ENCODE results near the gene CCND1.
"Not testable (repeated sequence)": the region's sequence is repeated elsewhere in the genome, so short reads cannot be mapped to it uniquely, and the experiment has no call there.

CCND1 gene

GRCh38 chr11:69618237-69618636 lies 22.7 kb upstream of the CCND1 start:
- no peak for DNase-seq

DNA sequence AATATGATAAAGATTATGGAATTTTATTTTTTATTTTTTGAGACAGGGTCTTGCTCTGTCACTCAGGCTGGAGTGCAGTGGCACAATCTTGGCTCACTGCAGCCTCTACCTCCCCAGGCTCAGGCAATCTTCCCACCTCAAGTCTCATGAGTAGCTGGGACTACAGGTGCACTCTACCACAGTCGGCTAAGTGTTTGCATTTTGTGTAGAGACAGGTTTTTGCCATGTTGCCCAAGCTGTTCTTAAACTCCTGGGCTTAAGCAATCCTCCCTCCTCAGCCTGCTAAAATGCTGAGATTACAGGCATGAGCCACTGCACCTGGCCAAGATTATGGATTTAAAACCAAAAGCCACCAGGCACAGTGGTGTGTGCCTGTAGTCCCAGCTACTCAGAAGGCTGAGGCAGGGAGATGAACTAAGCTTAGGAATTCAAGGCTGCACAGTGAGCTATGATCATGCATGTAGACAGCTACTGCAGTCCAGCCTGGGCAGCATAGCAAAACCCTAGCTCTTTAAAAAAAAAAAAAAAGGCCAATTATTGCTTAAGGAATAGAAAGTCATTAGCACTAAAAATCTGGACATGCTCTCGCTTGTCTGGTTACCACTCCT lies 20.2 kb upstream of the CCND1 start:
- DNase-seq, result no peak

DNA sequence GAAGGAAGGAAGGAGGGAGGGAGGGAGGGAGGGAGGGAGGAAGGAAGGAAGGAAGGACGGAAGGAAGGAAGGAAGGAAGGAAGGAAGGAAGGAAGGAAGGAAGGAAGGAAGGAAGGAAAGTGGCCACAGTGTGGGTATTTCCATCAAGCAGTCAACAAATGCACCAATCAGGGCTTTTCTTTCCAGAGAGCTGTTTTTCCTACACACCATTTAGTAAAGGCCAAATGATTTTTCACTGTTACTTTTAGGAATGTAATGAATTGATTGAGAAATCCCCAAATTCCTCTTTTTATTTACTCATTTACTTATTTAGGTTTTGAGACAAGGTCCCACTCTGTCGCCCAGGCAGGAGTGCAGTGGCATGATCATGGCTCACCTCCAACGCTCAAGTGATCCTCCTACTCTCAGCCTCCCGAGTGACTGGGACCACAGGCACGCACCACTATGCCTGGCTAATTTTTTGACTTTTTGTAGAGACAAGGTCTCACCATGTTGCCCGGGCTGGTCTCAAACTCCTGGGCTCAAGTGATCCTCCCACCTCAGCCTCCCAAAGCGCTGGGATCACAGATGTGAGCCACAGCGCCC lies 18.8 kb upstream of the CCND1 start:
- not testable (repeated sequence) for DNase-seq

- DNase-seq, result no peak
Observed at GRCh38 chr11:69624293-69624692, 16.7 kb upstream of the CCND1 start.

GRCh38 chr11:69625476-69625875 lies 15.5 kb upstream of the CCND1 start:
- no peak for DNase-seq

GRCh38 chr11:69627551-69627950 lies 13.4 kb upstream of the CCND1 start:
- no peak for DNase-seq

GRCh38 chr11:69630017-69630416 lies 10.9 kb upstream of the CCND1 start:
- no peak for DNase-seq

GRCh38 chr11:69630424-69630823 lies 10.5 kb upstream of the CCND1 start:
- no peak for DNase-seq

DNA sequence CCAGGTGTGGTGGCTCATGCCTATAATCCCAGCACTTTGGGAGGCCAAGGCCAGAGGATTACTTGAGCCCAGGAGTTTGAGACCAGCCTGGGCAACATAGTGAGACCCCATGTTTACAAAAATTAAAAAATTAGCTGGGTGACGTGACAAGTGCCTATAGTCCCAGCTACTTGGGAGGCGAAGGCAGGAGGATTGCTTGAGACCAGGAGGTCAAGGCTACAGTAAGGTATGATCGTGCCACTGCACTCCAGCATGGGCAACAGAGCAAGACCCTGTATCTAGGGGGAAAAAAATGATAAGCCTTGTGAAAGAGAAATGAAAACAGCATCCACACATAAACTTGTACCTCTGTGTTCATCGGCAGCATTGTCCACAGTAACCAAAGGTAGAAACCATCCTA lies 8.1 kb upstream of the CCND1 start:
- no peak for DNase-seq

GRCh38 chr11:69634069-69634468 lies 6.9 kb upstream of the CCND1 start:
- DNase-seq, result no peak

DNA sequence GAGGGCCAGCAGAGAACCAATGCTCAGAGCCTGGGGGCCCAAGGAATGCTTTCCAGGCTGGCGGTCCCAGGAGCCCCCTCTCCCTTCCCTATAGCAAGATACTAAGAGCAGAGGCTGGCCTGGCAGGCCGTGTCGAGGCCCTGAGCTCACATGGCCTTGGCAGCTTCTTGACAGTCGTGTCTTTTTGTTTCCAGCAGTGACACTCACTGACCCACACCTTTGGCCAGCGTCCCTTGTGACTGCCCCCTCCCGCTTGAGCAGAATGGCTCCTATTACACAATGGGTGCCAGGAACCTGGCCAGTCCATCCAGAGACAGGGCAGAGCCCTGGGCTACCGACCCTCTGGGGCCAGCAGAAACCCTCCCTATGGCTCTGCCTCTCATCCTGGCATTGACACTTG lies 6.4 kb upstream of the CCND1 start:
- DNase-seq, result no peak

DNA sequence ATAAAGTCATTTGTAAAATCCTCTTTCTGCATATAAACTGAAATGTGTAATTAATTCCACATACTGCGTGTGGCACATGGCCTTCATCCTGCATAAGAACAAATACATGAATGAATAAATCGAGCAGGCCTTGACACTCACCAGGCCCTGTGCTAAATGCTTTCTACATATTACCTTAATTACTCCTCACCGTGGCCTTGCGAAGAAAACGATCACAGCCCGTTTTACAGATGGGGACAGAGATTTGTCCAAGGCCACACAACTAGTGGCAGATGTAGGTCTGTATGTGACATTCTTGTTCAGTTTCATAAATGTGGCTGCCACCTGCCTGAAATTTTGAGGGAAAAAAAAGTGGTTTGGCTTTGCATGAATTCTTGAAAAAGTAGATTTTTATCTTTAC lies 5.8 kb upstream of the CCND1 start:
- DNase-seq, result no peak

GRCh38 chr11:69635804-69636511 lies 5.0 kb upstream of the CCND1 start:
- no peak for DNase-seq

DNA sequence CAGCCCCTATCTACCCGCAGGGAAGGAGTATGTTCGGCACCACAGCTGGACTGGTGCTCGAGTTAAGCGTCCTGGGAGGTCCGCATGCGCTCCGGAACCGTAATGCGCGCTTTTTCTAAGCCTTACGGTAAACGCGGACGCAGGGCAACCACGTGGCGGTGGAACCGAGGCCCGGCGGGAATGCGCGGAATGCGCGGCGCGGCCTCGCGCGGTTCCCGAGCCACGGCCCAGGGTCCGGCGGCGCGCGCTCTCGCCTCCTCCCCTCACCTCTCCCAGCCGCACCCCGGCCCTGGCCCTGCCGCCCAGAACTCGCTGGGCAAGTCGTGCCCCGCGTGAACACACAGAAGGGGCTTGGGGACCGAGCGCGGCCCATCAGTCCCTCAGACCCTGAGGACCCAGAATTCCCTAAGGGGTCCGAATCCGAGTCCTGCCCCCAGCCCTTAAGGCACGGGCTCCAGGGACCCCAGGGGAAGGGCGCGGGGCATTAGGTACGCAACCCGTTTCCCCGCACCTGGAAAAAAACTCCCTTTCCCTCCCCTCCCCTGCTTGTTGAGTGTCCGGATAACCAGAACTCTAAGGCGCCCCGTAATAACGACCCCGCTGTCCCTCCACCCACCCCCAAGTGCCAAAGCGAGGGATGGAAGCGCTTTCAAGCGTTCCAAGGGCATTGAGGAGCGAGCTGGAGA lies 4.3 kb upstream of the CCND1 start:
- DNase-seq, result no peak

DNA sequence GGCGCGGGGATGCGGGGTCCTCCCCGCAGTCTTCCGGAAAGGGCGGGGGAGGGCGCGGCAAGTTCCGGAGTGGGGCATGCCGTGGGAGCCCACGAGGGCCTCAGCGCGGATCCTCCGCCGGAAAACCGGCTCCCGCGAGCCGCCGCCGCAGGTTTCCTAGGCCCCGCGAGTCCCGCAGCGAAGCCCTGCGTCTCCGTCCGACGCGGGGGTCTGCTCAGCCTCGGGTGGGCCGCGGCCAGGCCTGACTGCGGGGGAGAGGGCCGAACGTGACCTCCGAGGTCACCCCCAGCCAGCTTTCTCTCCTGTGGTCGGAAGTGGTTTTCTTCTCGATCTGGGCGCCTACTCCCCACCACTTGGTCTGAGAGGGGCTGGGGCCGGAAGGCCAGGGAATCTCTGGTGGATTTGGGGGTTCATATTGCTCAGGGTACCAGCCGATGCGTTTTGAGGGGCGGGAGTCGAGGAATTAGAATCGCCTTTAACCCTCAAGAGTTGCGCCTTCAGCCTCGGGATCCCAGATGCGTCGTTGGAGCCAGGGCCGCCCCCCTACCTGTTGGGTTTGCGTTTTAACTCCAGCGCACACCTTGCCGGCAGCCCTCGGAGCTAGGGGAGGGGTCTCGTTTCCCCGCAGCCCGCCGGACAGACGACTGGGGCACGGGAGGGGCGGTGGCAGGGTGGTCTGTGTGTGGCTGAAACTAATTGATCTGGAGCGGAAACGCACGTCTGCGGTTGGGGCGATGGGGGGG lies 3.6 kb upstream of the CCND1 start:
- DNase-seq, result no peak

GRCh38 chr11:69637941-69638871 lies 2.8 kb upstream of the CCND1 start:
- no peak for DNase-seq

GRCh38 chr11:69638941-69639681 lies 1.8 kb upstream of the CCND1 start:
- peak; percentile 17 for DNase-seq

- DNase-seq, result no peak
Observed at GRCh38 chr11:69639831-69640230, 1.1 kb upstream of the CCND1 start.

DNA sequence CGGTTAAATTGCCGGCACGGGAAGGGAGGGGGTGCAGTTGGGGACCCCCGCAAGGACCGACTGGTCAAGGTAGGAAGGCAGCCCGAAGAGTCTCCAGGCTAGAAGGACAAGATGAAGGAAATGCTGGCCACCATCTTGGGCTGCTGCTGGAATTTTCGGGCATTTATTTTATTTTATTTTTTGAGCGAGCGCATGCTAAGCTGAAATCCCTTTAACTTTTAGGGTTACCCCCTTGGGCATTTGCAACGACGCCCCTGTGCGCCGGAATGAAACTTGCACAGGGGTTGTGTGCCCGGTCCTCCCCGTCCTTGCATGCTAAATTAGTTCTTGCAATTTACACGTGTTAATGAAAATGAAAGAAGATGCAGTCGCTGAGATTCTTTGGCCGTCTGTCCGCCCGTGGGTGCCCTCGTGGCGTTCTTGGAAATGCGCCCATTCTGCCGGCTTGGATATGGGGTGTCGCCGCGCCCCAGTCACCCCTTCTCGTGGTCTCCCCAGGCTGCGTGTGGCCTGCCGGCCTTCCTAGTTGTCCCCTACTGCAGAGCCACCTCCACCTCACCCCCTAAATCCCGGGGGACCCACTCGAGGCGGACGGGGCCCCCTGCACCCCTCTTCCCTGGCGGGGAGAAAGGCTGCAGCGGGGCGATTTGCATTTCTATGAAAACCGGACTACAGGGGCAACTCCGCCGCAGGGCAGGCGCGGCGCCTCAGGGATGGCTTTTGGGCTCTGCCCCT lies 529 bp upstream of the CCND1 start:
- no peak for DNase-seq

- DNase-seq, result no peak
Observed at GRCh38 chr11:69641681-69642548, 959 bp downstream of the CCND1 start.
